Ishikawa (cell line): ENCODE measurements around the gene MT1B.

Experiments used
- CEBPB ChIP-seq: IDR thresholded peaks from 2 replicates; pipeline ENCODE4 v1.6.1; 2012
- CREB1 ChIP-seq: IDR thresholded peaks from 2 replicates; pipeline ENCODE4 v1.6.1; 2012; ENCODE audit warnings: low read depth
- EP300 ChIP-seq: IDR thresholded peaks from 2 replicates; pipeline ENCODE4 v1.6.1; 2012; ENCODE audit warnings: borderline replicate concordance
- MAX ChIP-seq: IDR thresholded peaks from 2 replicates; pipeline ENCODE4 v1.6.1; 2012
- RAD21 ChIP-seq: IDR thresholded peaks from 2 replicates; pipeline ENCODE4 v1.6.1; 2012; ENCODE audit warnings: low read depth
- REST ChIP-seq: IDR thresholded peaks from 2 replicates; pipeline ENCODE4 v1.6.1; 2012; ENCODE audit warnings: low read depth, mild to moderate bottlenecking

DNA sequence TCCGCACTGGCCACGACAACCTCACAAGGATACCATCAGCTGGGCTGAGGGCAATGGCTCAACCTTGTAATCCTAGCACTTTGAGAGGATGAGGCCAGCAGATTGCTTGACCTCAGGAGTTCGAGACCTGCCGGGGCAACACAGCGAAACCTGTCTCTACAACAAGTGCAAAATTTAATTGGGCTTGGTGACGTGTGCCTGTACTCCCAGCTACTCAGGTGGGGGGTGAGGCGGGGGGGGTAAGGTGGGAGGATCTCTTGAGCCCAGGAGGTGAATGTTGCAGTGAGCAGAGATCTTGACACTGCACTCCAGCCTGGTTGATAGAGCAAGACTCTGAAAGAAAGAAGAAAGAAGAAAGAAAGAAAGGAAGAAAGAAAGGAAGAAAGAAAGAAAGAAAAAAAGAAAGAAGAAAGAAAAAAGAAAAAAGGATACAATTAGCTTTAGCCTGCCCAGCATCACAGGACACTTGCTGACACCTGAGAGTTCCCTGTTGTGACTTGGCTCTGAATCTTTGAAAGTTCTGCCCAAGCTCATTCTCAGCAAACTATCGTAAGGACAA, 31.3 kb upstream of the MT1B start:
- TF ChIP-seq CEBPB (no peak), CREB1 (no peak), MAX (no peak), EP300 (no peak), REST (no peak), RAD21 (no peak)
